Keratinocyte (primary cell): ENCODE measurements around the gene AARS2. TPM values are rescaled to one million over a fixed set of nuclear protein-coding genes. Genes with fewer than 3 reads are reported as not detected.

Experiments
- DNase-seq: peaks from one replicate; pipeline ENCODE4 v3.0.0-alpha.2; 2011; ENCODE audit warnings: low read depth, missing footprints, low spot score
- FAIRE-seq: peaks from 2 replicates; lab custom pipeline; 2011; peaks lifted over from hg19 to GRCh38; lab: Jason Lieb, UNC
- H2AFZ ChIP-seq: 2 replicates; pipeline ENCODE4 v1.6.0; 2012; ENCODE audit warnings: low read length, control low read depth, inconsistent platforms; ENCODE audit not compliant: control insufficient read depth
- H3K27ac ChIP-seq: 2 replicates; pipeline ENCODE4 v1.5.1; 2011; ENCODE audit warnings: low read length; ENCODE audit not compliant: control insufficient read depth, insufficient read depth
- H3K27me3 ChIP-seq: 3 replicates; pipeline ENCODE4 v1.6.0; 2011; ENCODE audit warnings: low read length; ENCODE audit not compliant: control insufficient read depth, insufficient read depth; ENCODE audit errors: extremely low read depth
- H3K36me3 ChIP-seq, 2 experiments: 2 replicates in 1 of 2; 3 replicates in 1 of 2; pipeline ENCODE4 v1.5.1; 2011; ENCODE audit warnings: low read length in 2 of 2, mild to moderate bottlenecking in 1 of 2; ENCODE audit not compliant: control insufficient read depth in 2 of 2, insufficient read depth in 2 of 2; ENCODE audit errors: extremely low read depth in 1 of 2
- H3K4me1 ChIP-seq: 3 replicates; pipeline ENCODE4 v1.5.1; 2011; ENCODE audit warnings: low read length; ENCODE audit not compliant: control insufficient read depth, insufficient read depth; ENCODE audit errors: extremely low read depth
- H3K4me2 ChIP-seq: 3 replicates; pipeline ENCODE4 v1.6.0; 2011; ENCODE audit warnings: low read depth, low read length; ENCODE audit not compliant: control insufficient read depth, insufficient read depth; ENCODE audit errors: extremely low read depth
- H3K4me3 ChIP-seq, 3 experiments: fragments of 200-600 bp in 1 of 3; sonication (generic) in 1 of 3; 2 replicates in 2 of 3; 3 replicates in 1 of 3; pipeline ENCODE4 v1.5.1; 2011 to 2016; ENCODE audit warnings: low read length in 3 of 3, mild to moderate bottlenecking in 3 of 3, control low read depth in 2 of 3, inconsistent platforms in 1 of 3, low read depth in 1 of 3, mixed read lengths in 1 of 3, mixed run types in 1 of 3, moderate library complexity in 1 of 3; ENCODE audit not compliant: control insufficient read depth in 2 of 3, insufficient read depth in 2 of 3; ENCODE audit errors: extremely low read depth in 1 of 3
- H3K79me2 ChIP-seq: 2 replicates; pipeline ENCODE4 v1.6.0; 2012; ENCODE audit warnings: low read length; ENCODE audit not compliant: control insufficient read depth, insufficient read depth
- H3K9ac ChIP-seq: 3 replicates; pipeline ENCODE4 v1.6.0; 2011; ENCODE audit warnings: low read length; ENCODE audit not compliant: control insufficient read depth, insufficient read depth; ENCODE audit errors: extremely low read depth
- H3K9me1 ChIP-seq: 3 replicates; pipeline ENCODE4 v1.6.0; 2011; ENCODE audit warnings: low read length; ENCODE audit not compliant: control insufficient read depth, insufficient read depth; ENCODE audit errors: extremely low read depth
- H3K9me3 ChIP-seq: 2 replicates; pipeline ENCODE4 v1.5.1; 2012; ENCODE audit warnings: low read depth, low read length; ENCODE audit not compliant: control insufficient read depth
- H4K20me1 ChIP-seq: 3 replicates; pipeline ENCODE4 v1.6.0; 2011; ENCODE audit warnings: low read length; ENCODE audit not compliant: control insufficient read depth, insufficient read depth; ENCODE audit errors: extremely low read depth
- CTCF ChIP-seq, 3 experiments: IDR thresholded peaks in 1 of 3; conservative IDR thresholded peaks in 1 of 3; optimal IDR thresholded peaks in 1 of 3; 2 replicates in 2 of 3; 3 replicates in 1 of 3; pipeline versions ENCODE3 to v1.5.1; 2011; ENCODE audit warnings: low read length in 3 of 3, mild to moderate bottlenecking in 3 of 3, moderate library complexity in 2 of 3, control low read depth in 1 of 3, inconsistent platforms in 1 of 3; ENCODE audit not compliant: insufficient read depth in 2 of 3; ENCODE audit errors: extremely low read depth in 1 of 3
- EZH2 ChIP-seq: IDR thresholded peaks from one replicate; pipeline ENCODE4 v1.6.1; 2012; ENCODE audit warnings: inconsistent platforms, mild to moderate bottlenecking, low read length, moderate library complexity
- dilution Hi-C: fragments of 300-500 bp; cut with MboI; formaldehyde crosslinking; loops from one replicate; pipeline ENCODE4 v1.7.0; 2020; ENCODE audit warnings: low sequenced_read_pairs; ENCODE audit not compliant: extremely low pct_ligation_motif_present
- polyA plus RNA-seq, 5 experiments: library from polyadenylated mRNA; depleted of rRNA in 3 of 5; stranded (reverse) in 3 of 5; stranded (forward) in 1 of 5; unstranded in 1 of 5; fragments of >200 nt; gene quantifications; 1 replicate in 1 of 5; 2 replicates in 3 of 5; 3 replicates in 1 of 5; pipeline versions ENCODE4 v1.2.1 to v1.2.3, GENCODE V29; 2011 to 2012; ENCODE audit warnings: missing spikeins in 2 of 5, low read depth in 1 of 5, low replicate concordance in 1 of 5

Gene AARS2
- polyA plus RNA-seq, 1 donor (not counting 4 experiments of a cell fraction or from before 2014, with no cell fraction given) = 5.8 TPM

- no peak overlapping the region for H3K27ac ChIP-seq
- no peak overlapping the region for H3K4me2 ChIP-seq
- TF ChIP-seq CTCF (optimal IDR thresholded peaks at IDR 0.05 in 1 of 3, IDR thresholded peaks at IDR 0.05 in 1 of 3, conservative IDR thresholded peaks at IDR 0.05 in 1 of 3; ENCODE audit: extremely low read depth in 1 of 3, insufficient read depth in 2 of 3, low read length in 3 of 3) (no peak), EZH2 (no peak)
- H3K4me1 ChIP-seq = no peaks in the 10 kb centered on the region
- no peak overlapping the region for H3K9ac ChIP-seq
- no peaks in the 10 kb centered on the region for H3K9me1 ChIP-seq
- H4K20me1 ChIP-seq = no peaks in the 10 kb centered on the region
- H3K36me3 ChIP-seq = no peaks in the 10 kb centered on the region
- FAIRE-seq (no peak), DNase-seq (no peak)
- dilution Hi-C loops = no loop called here
- no peaks in the 10 kb centered on the region for H3K79me2 ChIP-seq
- no peak overlapping the region for H3K4me3 ChIP-seq
- H3K9me3 ChIP-seq = no peaks in the 10 kb centered on the region
- H3K27me3 ChIP-seq = peaks cover 8% of the 10 kb centered on the region
- H2AFZ ChIP-seq = no peak overlapping the region
Measured at GRCh38 chr6:44355640-44356039, 42.5 kb upstream of the AARS2 start.

GRCh38 chr6:44353336-44353735 lies 40.2 kb upstream of the AARS2 start:
- Histone ChIP-seq H3K36me3 (no peaks in the 10 kb centered on the region), H3K9me1 (no peaks in the 10 kb centered on the region), H3K27me3 (peaks cover 10% of the 10 kb centered on the region), H4K20me1 (no peaks in the 10 kb centered on the region), H3K9ac (no peak overlapping the region), H2AFZ (no peak overlapping the region), H3K79me2 (no peaks in the 10 kb centered on the region), H3K27ac (no peak overlapping the region), H3K4me2 (no peak overlapping the region), H3K4me3 (no peak overlapping the region), H3K4me1 (no peaks in the 10 kb centered on the region), H3K9me3 (no peaks in the 10 kb centered on the region)
- TF ChIP-seq CTCF (optimal IDR thresholded peaks at IDR 0.05 in 1 of 3, IDR thresholded peaks at IDR 0.05 in 1 of 3, conservative IDR thresholded peaks at IDR 0.05 in 1 of 3; ENCODE audit: extremely low read depth in 1 of 3, insufficient read depth in 2 of 3, low read length in 3 of 3) (no peak), EZH2 (no peak)
- dilution Hi-C loops = no loop called here
- no peak for DNase-seq
- FAIRE-seq = no peak
